Panc1 (cell line): ENCODE results near the gene TMEM240. TPM values are rescaled to one million over a fixed set of nuclear protein-coding genes. Genes with fewer than 3 reads are reported as not detected.
"Not testable (repeated sequence)": the region's sequence is repeated elsewhere in the genome, so short reads cannot be mapped to it uniquely, and the experiment has no call there.

Experiments used
- ATAC-seq: fragments of 200-7000 bp; cut with Tn5 transposase; 2 replicates; pipeline ENCODE4 v1.9.1; 2020; ENCODE audit warnings: mild to moderate bottlenecking, moderate library complexity
- BruUV-seq: library from RNA; stranded (reverse); fragments of 400-500 nt; replicated peaks from 2 replicates; lab custom pipeline; 2021; lab: Mats Ljungman, UMichigan
- CTCF ChIA-PET: fragments of 300-600 bp; sonication (Branson Sonifier 250); formaldehyde crosslinking; loops from one replicate; lab custom pipeline; 2022; ENCODE audit warnings: antibody characterized with exemption; lab: Charles Lee
- POLR2A ChIA-PET: fragments of 300-600 bp; sonication (Branson Sonifier 250); formaldehyde crosslinking; loops from one replicate; lab custom pipeline; 2022; ENCODE audit warnings: antibody characterized with exemption; lab: Charles Lee
- DNase-seq: peaks from one replicate; pipeline ENCODE4 v3.0.0-alpha.2; 2010; ENCODE audit warnings: low read depth, low spot score
- H3K27ac ChIP-seq: 2 replicates; pipeline ENCODE4 v1.5.1; 2011; ENCODE audit warnings: mild to moderate bottlenecking, low read length, inconsistent platforms
- H3K27me3 ChIP-seq: fragments of 200-500 bp; sonication (Bioruptor generic); 2 replicates; pipeline ENCODE4 v1.6.0; 2014; ENCODE audit warnings: low read length, inconsistent platforms; ENCODE audit not compliant: control insufficient read depth, insufficient read depth
- H3K36me3 ChIP-seq: fragments of 200-500 bp; sonication (Bioruptor generic); 2 replicates; pipeline ENCODE4 v1.5.1; 2014; ENCODE audit warnings: inconsistent platforms, mild to moderate bottlenecking, low read length, moderate library complexity; ENCODE audit not compliant: control insufficient read depth, insufficient read depth
- H3K4me1 ChIP-seq: 2 replicates; pipeline ENCODE4 v1.5.1; 2011; ENCODE audit warnings: inconsistent platforms, mild to moderate bottlenecking, low read length, moderate library complexity; ENCODE audit not compliant: control insufficient read depth, insufficient read depth
- H3K4me3 ChIP-seq, 2 experiments: 2 replicates each; pipeline ENCODE4 v1.5.1; 2011 to 2012; ENCODE audit warnings: low read depth in 2 of 2, low read length in 2 of 2, mild to moderate bottlenecking in 2 of 2, inconsistent platforms in 1 of 2, moderate library complexity in 1 of 2
- H3K9me3 ChIP-seq: fragments of 200-500 bp; sonication (Bioruptor generic); 2 replicates; pipeline ENCODE4 v1.5.1; 2014; ENCODE audit warnings: low read depth, mild to moderate bottlenecking, inconsistent platforms, low read length, moderate library complexity; ENCODE audit not compliant: control insufficient read depth, insufficient read depth
- CTCF ChIP-seq: fragments of 450-650 bp; IDR thresholded peaks from 2 replicates; pipeline ENCODE4 v1.5.1; 2017; ENCODE audit warnings: mild to moderate bottlenecking
- POLR2AphosphoS5 ChIP-seq: IDR thresholded peaks from 2 replicates; pipeline ENCODE4 v1.6.1; 2012; ENCODE audit warnings: mild to moderate bottlenecking, low read depth, low read length, moderate library complexity
- REST ChIP-seq, 2 experiments: IDR thresholded peaks; 2 replicates each; pipeline ENCODE4 v1.6.1; 2011 to 2012; ENCODE audit warnings: low read depth in 2 of 2, control low read depth in 1 of 2, low read length in 1 of 2, mild to moderate bottlenecking in 1 of 2, moderate library complexity in 1 of 2; ENCODE audit not compliant: insufficient read depth in 1 of 2
- SIN3A ChIP-seq: IDR thresholded peaks from 2 replicates; pipeline ENCODE4 v1.6.1; 2012; ENCODE audit warnings: low read depth, mild to moderate bottlenecking, low read length, moderate library complexity, borderline replicate concordance; ENCODE audit not compliant: insufficient read depth
- TCF7L2 ChIP-seq: IDR thresholded peaks from 2 replicates; pipeline ENCODE4 v1.6.1; 2011; ENCODE audit warnings: mild to moderate bottlenecking, low read depth, low read length, inconsistent platforms
- in situ Hi-C: cut with HindIII; loops from 2 replicates; pipeline ENCODE4 v1.10.0; 2016; ENCODE audit warnings: low sequenced_read_pairs, low pct_unique_long_range_greater_than_20kb
- intact Hi-C: fragments of 100-400 bp; cut with micrococcal nuclease; formaldehyde crosslinking; loops from one replicate; pipeline ENCODE4 v1.10.0; 2022; ENCODE audit not compliant: unreplicated experiment
- total RNA-seq: library from RNA; stranded (reverse); gene quantifications from one replicate; pipeline ENCODE4 v1.2.1, GENCODE V29; 2021; ENCODE audit not compliant: unreplicated experiment

The TMEM240 gene
- total RNA-seq, 1 experiment from 2014 or later, result 4.1 TPM

- POLR2A ChIA-PET, result no interaction called here
- in situ Hi-C loops, result no loop called here
Observed at GRCh38 chr1:1534401-1535154, 5.8 kb downstream of the TMEM240 start.

GRCh38 chr1:1533894-1534291 lies 6.5 kb downstream of the TMEM240 start:
- H3K9me3 ChIP-seq, CTCF ChIA-PET, H3K36me3 ChIP-seq, H3K27ac ChIP-seq, H3K4me1 ChIP-seq, in situ Hi-C loops, intact Hi-C loops, BruUV-seq, H3K27me3 ChIP-seq, POLR2A ChIA-PET, DNase-seq, H3K4me3 ChIP-seq: not testable (repeated sequence)
- ATAC-seq, result peak; percentile 27

More at GRCh38 chr1:1534401-1535154, 5.8 kb downstream of the TMEM240 start:
- H3K4me1 ChIP-seq, result no peaks in the 10 kb centered on the region; the same call in none of the 2 replicates
- H3K27ac ChIP-seq, result no peak overlapping the region
- DNase-seq (no peak), ATAC-seq (peak; percentile 17; the same call in 1 of the 2 replicates)
- TF ChIP-seq REST (IDR thresholded peaks at IDR 0.05; ENCODE audit: insufficient read depth in 1 of 2, low read depth in 2 of 2, low read length in 1 of 2) (no peak), CTCF (no peak), TCF7L2 (no peak), POLR2AphosphoS5 (no peak), SIN3A (no peak)
- H3K36me3 ChIP-seq, result no peaks in the 10 kb centered on the region
- BruUV-seq, result no TSS peak
- intact Hi-C loops, result no loop called here
- no peaks in the 10 kb centered on the region for H3K27me3 ChIP-seq
- no peaks in the 10 kb centered on the region for H3K9me3 ChIP-seq
- CTCF ChIA-PET, result no interaction called here
- no peak overlapping the region for H3K4me3 ChIP-seq

- H3K9me3 ChIP-seq, DNase-seq, H3K27me3 ChIP-seq, H3K4me3 ChIP-seq, H3K4me1 ChIP-seq, H3K27ac ChIP-seq, intact Hi-C loops, CTCF ChIA-PET, BruUV-seq, H3K36me3 ChIP-seq, POLR2A ChIA-PET, in situ Hi-C loops: not testable (repeated sequence)
- peak; percentile 42 for ATAC-seq
Observed at GRCh38 chr1:1533176-1533893, 7.1 kb downstream of the TMEM240 start.
